Keratinocyte (primary cell): ENCODE measurements around the gene RPL41. TPM values are rescaled to one million over a fixed set of nuclear protein-coding genes. Genes with fewer than 3 reads are reported as not detected.

Source experiments
- DNase-seq: peaks from one replicate; pipeline ENCODE4 v3.0.0-alpha.2; 2011; ENCODE audit warnings: low read depth, missing footprints, low spot score
- FAIRE-seq: peaks from 2 replicates; lab custom pipeline; 2011; peaks lifted over from hg19 to GRCh38; lab: Jason Lieb, UNC
- H2AFZ ChIP-seq: 2 replicates; pipeline ENCODE4 v1.6.0; 2012; ENCODE audit warnings: low read length, control low read depth, inconsistent platforms; ENCODE audit not compliant: control insufficient read depth
- H3K27ac ChIP-seq: 2 replicates; pipeline ENCODE4 v1.5.1; 2011; ENCODE audit warnings: low read length; ENCODE audit not compliant: control insufficient read depth, insufficient read depth
- H3K27me3 ChIP-seq: 3 replicates; pipeline ENCODE4 v1.6.0; 2011; ENCODE audit warnings: low read length; ENCODE audit not compliant: control insufficient read depth, insufficient read depth; ENCODE audit errors: extremely low read depth
- H3K36me3 ChIP-seq, 2 experiments: 2 replicates in 1 of 2; 3 replicates in 1 of 2; pipeline ENCODE4 v1.5.1; 2011; ENCODE audit warnings: low read length in 2 of 2, mild to moderate bottlenecking in 1 of 2; ENCODE audit not compliant: control insufficient read depth in 2 of 2, insufficient read depth in 2 of 2; ENCODE audit errors: extremely low read depth in 1 of 2
- H3K4me1 ChIP-seq: 3 replicates; pipeline ENCODE4 v1.5.1; 2011; ENCODE audit warnings: low read length; ENCODE audit not compliant: control insufficient read depth, insufficient read depth; ENCODE audit errors: extremely low read depth
- H3K4me2 ChIP-seq: 3 replicates; pipeline ENCODE4 v1.6.0; 2011; ENCODE audit warnings: low read depth, low read length; ENCODE audit not compliant: control insufficient read depth, insufficient read depth; ENCODE audit errors: extremely low read depth
- H3K4me3 ChIP-seq, 3 experiments: fragments of 200-600 bp in 1 of 3; sonication (generic) in 1 of 3; 2 replicates in 2 of 3; 3 replicates in 1 of 3; pipeline ENCODE4 v1.5.1; 2011 to 2016; ENCODE audit warnings: low read length in 3 of 3, mild to moderate bottlenecking in 3 of 3, control low read depth in 2 of 3, inconsistent platforms in 1 of 3, low read depth in 1 of 3, mixed read lengths in 1 of 3, mixed run types in 1 of 3, moderate library complexity in 1 of 3; ENCODE audit not compliant: control insufficient read depth in 2 of 3, insufficient read depth in 2 of 3; ENCODE audit errors: extremely low read depth in 1 of 3
- H3K79me2 ChIP-seq: 2 replicates; pipeline ENCODE4 v1.6.0; 2012; ENCODE audit warnings: low read length; ENCODE audit not compliant: control insufficient read depth, insufficient read depth
- H3K9ac ChIP-seq: 3 replicates; pipeline ENCODE4 v1.6.0; 2011; ENCODE audit warnings: low read length; ENCODE audit not compliant: control insufficient read depth, insufficient read depth; ENCODE audit errors: extremely low read depth
- H3K9me1 ChIP-seq: 3 replicates; pipeline ENCODE4 v1.6.0; 2011; ENCODE audit warnings: low read length; ENCODE audit not compliant: control insufficient read depth, insufficient read depth; ENCODE audit errors: extremely low read depth
- H3K9me3 ChIP-seq: 2 replicates; pipeline ENCODE4 v1.5.1; 2012; ENCODE audit warnings: low read depth, low read length; ENCODE audit not compliant: control insufficient read depth
- H4K20me1 ChIP-seq: 3 replicates; pipeline ENCODE4 v1.6.0; 2011; ENCODE audit warnings: low read length; ENCODE audit not compliant: control insufficient read depth, insufficient read depth; ENCODE audit errors: extremely low read depth
- CTCF ChIP-seq, 3 experiments: IDR thresholded peaks in 1 of 3; conservative IDR thresholded peaks in 1 of 3; optimal IDR thresholded peaks in 1 of 3; 2 replicates in 2 of 3; 3 replicates in 1 of 3; pipeline versions ENCODE3 to v1.5.1; 2011; ENCODE audit warnings: low read length in 3 of 3, mild to moderate bottlenecking in 3 of 3, moderate library complexity in 2 of 3, control low read depth in 1 of 3, inconsistent platforms in 1 of 3; ENCODE audit not compliant: insufficient read depth in 2 of 3; ENCODE audit errors: extremely low read depth in 1 of 3
- EZH2 ChIP-seq: IDR thresholded peaks from one replicate; pipeline ENCODE4 v1.6.1; 2012; ENCODE audit warnings: inconsistent platforms, mild to moderate bottlenecking, low read length, moderate library complexity
- dilution Hi-C: fragments of 300-500 bp; cut with MboI; formaldehyde crosslinking; loops from one replicate; pipeline ENCODE4 v1.7.0; 2020; ENCODE audit warnings: low sequenced_read_pairs; ENCODE audit not compliant: extremely low pct_ligation_motif_present
- polyA plus RNA-seq, 5 experiments: library from polyadenylated mRNA; depleted of rRNA in 3 of 5; stranded (reverse) in 3 of 5; stranded (forward) in 1 of 5; unstranded in 1 of 5; fragments of >200 nt; gene quantifications; 1 replicate in 1 of 5; 2 replicates in 3 of 5; 3 replicates in 1 of 5; pipeline versions ENCODE4 v1.2.1 to v1.2.3, GENCODE V29; 2011 to 2012; ENCODE audit warnings: missing spikeins in 2 of 5, low read depth in 1 of 5, low replicate concordance in 1 of 5

Gene RPL41
- polyA plus RNA-seq, 1 donor (not counting 4 experiments of a cell fraction or from before 2014, with no cell fraction given), result 10,481 TPM

GRCh38 chr12:56134897-56135296 lies 18.5 kb downstream of the RPL41 start:
- Histone ChIP-seq H3K9me1 (no peaks in the 10 kb centered on the region), H4K20me1 (no peaks in the 10 kb centered on the region), H3K9me3 (no peaks in the 10 kb centered on the region), H3K36me3 (peaks cover 51 to 58% of the 10 kb centered on the region in 2 experiments), H3K4me3 (no peak overlapping the region), H3K27ac (no peak overlapping the region), H3K4me2 (no peak overlapping the region), H3K79me2 (peaks cover 7% of the 10 kb centered on the region), H3K9ac (no peak overlapping the region), H3K27me3 (no peaks in the 10 kb centered on the region), H2AFZ (no peak overlapping the region), H3K4me1 (no peaks in the 10 kb centered on the region)
- FAIRE-seq, result no peak
- DNase-seq, result no peak
- dilution Hi-C loops, result no loop called here
- TF ChIP-seq EZH2 (no peak), CTCF (optimal IDR thresholded peaks at IDR 0.05 in 1 of 3, IDR thresholded peaks at IDR 0.05 in 1 of 3, conservative IDR thresholded peaks at IDR 0.05 in 1 of 3; ENCODE audit: extremely low read depth in 1 of 3, insufficient read depth in 2 of 3, low read length in 3 of 3) (no peak)

- no peaks in the 10 kb centered on the region for H3K4me1 ChIP-seq
- H3K9ac ChIP-seq, result no peak overlapping the region
- TF ChIP-seq CTCF (optimal IDR thresholded peaks at IDR 0.05 in 1 of 3, IDR thresholded peaks at IDR 0.05 in 1 of 3, conservative IDR thresholded peaks at IDR 0.05 in 1 of 3; ENCODE audit: extremely low read depth in 1 of 3, insufficient read depth in 2 of 3, low read length in 3 of 3), result no peak
- TF ChIP-seq EZH2, result no peak
- H3K9me3 ChIP-seq, result no peaks in the 10 kb centered on the region
- H3K79me2 ChIP-seq, result no peaks in the 10 kb centered on the region
- H3K4me3 ChIP-seq, result no peak overlapping the region
- no peak for FAIRE-seq
- H3K36me3 ChIP-seq, result peaks cover 46 to 58% of the 10 kb centered on the region in 2 experiments
- no peak overlapping the region for H3K27ac ChIP-seq
- no peak overlapping the region for H3K4me2 ChIP-seq
- no peak overlapping the region for H2AFZ ChIP-seq
- no peaks in the 10 kb centered on the region for H4K20me1 ChIP-seq
- H3K27me3 ChIP-seq, result no peaks in the 10 kb centered on the region
- dilution Hi-C loops, result no loop called here
- DNase-seq, result no peak
- H3K9me1 ChIP-seq, result no peaks in the 10 kb centered on the region
Observed at GRCh38 chr12:56137853-56138571, 21.6 kb downstream of the RPL41 start.
